D341Med (cell line): Measurements from ENCODE around the gene CTCF.

ENCODE experiments used
- DNase-seq: peaks from one replicate; pipeline ENCODE4 v3.0.0; 2012; ENCODE audit warnings: low spot score

CTCF gene

GRCh38 chr16:67548265-67549126 lies 13.8 kb upstream of the CTCF start:
- no peak for DNase-seq

GRCh38 chr16:67549240-67549639 lies 13.1 kb upstream of the CTCF start:
- DNase-seq = no peak

- no peak for DNase-seq
Measured at GRCh38 chr16:67549936-67550335, 12.4 kb upstream of the CTCF start.

GRCh38 chr16:67551091-67551490 lies 11.2 kb upstream of the CTCF start:
- no peak for DNase-seq

GRCh38 chr16:67551972-67552371 lies 10.4 kb upstream of the CTCF start:
- no peak for DNase-seq

- peak; percentile 14 for DNase-seq
Measured at GRCh38 chr16:67552476-67552875, 9.8 kb upstream of the CTCF start.

GRCh38 chr16:67555795-67556212 lies 6.5 kb upstream of the CTCF start:
- DNase-seq = no peak

- DNase-seq = no peak
Measured at GRCh38 chr16:67558859-67559258, 3.5 kb upstream of the CTCF start.

- no peak for DNase-seq
Measured at GRCh38 chr16:67560827-67561342, 1.4 kb upstream of the CTCF start.

GRCh38 chr16:67561501-67561823 lies 864 bp upstream of the CTCF start:
- DNase-seq = no peak

- peak; percentile 98 for DNase-seq
Measured at GRCh38 chr16:67561824-67562525, 351 bp upstream of the CTCF start.

GRCh38 chr16:67562918-67563707 lies 787 bp downstream of the CTCF start:
- DNase-seq = peak; percentile 74

GRCh38 chr16:67563708-67564468 lies 1.6 kb downstream of the CTCF start:
- no peak for DNase-seq

- no peak for DNase-seq
Measured at GRCh38 chr16:67565470-67566100, 3.3 kb downstream of the CTCF start.

- no peak for DNase-seq
Measured at GRCh38 chr16:67571464-67571863, 9.1 kb downstream of the CTCF start.

GRCh38 chr16:67571981-67572431 lies 9.7 kb downstream of the CTCF start:
- no peak for DNase-seq

- no peak for DNase-seq
Measured at GRCh38 chr16:67579686-67580085, 17.4 kb downstream of the CTCF start.

GRCh38 chr16:67580202-67580601 lies 17.9 kb downstream of the CTCF start:
- DNase-seq = no peak

GRCh38 chr16:67593288-67593687 lies 31.0 kb downstream of the CTCF start:
- no peak for DNase-seq

- no peak for DNase-seq
Measured at GRCh38 chr16:67593701-67594100, 31.4 kb downstream of the CTCF start.

- no peak for DNase-seq
Measured at GRCh38 chr16:67594256-67594915, 32.1 kb downstream of the CTCF start.
